Renal cortical epithelial cell (primary cell): ENCODE measurements around the gene UBE2S. TPM values are rescaled to one million over a fixed set of nuclear protein-coding genes. Genes with fewer than 3 reads are reported as not detected.
"Not testable (repeated sequence)": the region's sequence is repeated elsewhere in the genome, so short reads cannot be mapped to it uniquely, and the experiment has no call there.

Source experiments
- DNase-seq: peaks from one replicate; pipeline ENCODE4 v3.0.0-alpha.2; 2011; ENCODE audit warnings: low read depth
- total RNA-seq: library from RNA; depleted of rRNA; stranded (reverse); fragments of >200 nt; gene quantifications from 2 replicates; pipeline ENCODE4 v1.2.3, GENCODE V29; 2014

UBE2S gene
- total RNA-seq, 1 donor from 2014 or later = 13.6 TPM

GRCh38 chr19:55440411-55441105 lies 33.0 kb upstream of the UBE2S start:
- DNase-seq = no peak

- no peak for DNase-seq
These were observed 31.5 kb upstream of the UBE2S start for GRCh38 chr19:55439052-55439451.

- DNase-seq = peak; percentile 46
These were observed 29.8 kb upstream of the UBE2S start for GRCh38 chr19:55437410-55437809.

GRCh38 chr19:55436847-55437246 lies 29.3 kb upstream of the UBE2S start:
- no peak for DNase-seq

- no peak for DNase-seq
These were observed 27.4 kb upstream of the UBE2S start for GRCh38 chr19:55435020-55435419.

- no peak for DNase-seq
These were observed 26.9 kb upstream of the UBE2S start for GRCh38 chr19:55434356-55434919.

GRCh38 chr19:55433292-55433691 lies 25.7 kb upstream of the UBE2S start:
- no peak for DNase-seq

GRCh38 chr19:55432241-55432959 lies 24.8 kb upstream of the UBE2S start:
- no peak for DNase-seq

- DNase-seq = no peak
These were observed 23.6 kb upstream of the UBE2S start for GRCh38 chr19:55431183-55431582.

- no peak for DNase-seq
These were observed 18.5 kb upstream of the UBE2S start for GRCh38 chr19:55426042-55426441.

- no peak for DNase-seq
These were observed 16.9 kb upstream of the UBE2S start for GRCh38 chr19:55424518-55424917.

- no peak for DNase-seq
These were observed 15.8 kb upstream of the UBE2S start for GRCh38 chr19:55423225-55424005.

- DNase-seq = not testable (repeated sequence)
These were observed 13.7 kb upstream of the UBE2S start for GRCh38 chr19:55421281-55421680.

- no peak for DNase-seq
These were observed 12.1 kb upstream of the UBE2S start for GRCh38 chr19:55419624-55420236.

GRCh38 chr19:55419103-55419502 lies 11.5 kb upstream of the UBE2S start:
- no peak for DNase-seq

GRCh38 chr19:55418185-55418584 lies 10.6 kb upstream of the UBE2S start:
- DNase-seq = peak; percentile 74

GRCh38 chr19:55410168-55410567 lies 2.6 kb upstream of the UBE2S start:
- no peak for DNase-seq

GRCh38 chr19:55409179-55409578 lies 1.6 kb upstream of the UBE2S start:
- DNase-seq = not testable (repeated sequence)

- no peak for DNase-seq
These were observed 915 bp upstream of the UBE2S start for GRCh38 chr19:55408533-55408872.

- peak; percentile 97 for DNase-seq
These were observed 378 bp upstream of the UBE2S start for GRCh38 chr19:55407800-55408532.

- no peak for DNase-seq
These were observed 600 bp downstream of the UBE2S start for GRCh38 chr19:55406826-55407549.
